ENCODE data around the gene FBXO46. TPM values are rescaled to one million over a fixed set of nuclear protein-coding genes. Genes with fewer than 3 reads are reported as not detected.

Gene FBXO46
- total and polyA plus RNA-seq, 2 of the 4 experiments (the other 2 are of a cell fraction): 3.0 to 6.8 TPM

- no peak overlapping the region for H3K4me2 ChIP-seq (ENCODE audit: low read depth, low read length)
- H2BK20ac ChIP-seq (ENCODE audit: low read depth, low read length): no peak overlapping the region
- H3K79me1 ChIP-seq (ENCODE audit: low read depth in 1 of 2, low read length in 2 of 2): peaks cover 32 to 84% of the 10 kb centered on the region in 2 experiments
- no peak overlapping the region for H3K23ac ChIP-seq (ENCODE audit: low read depth, low read length)
- no peak overlapping the region for H3K9ac ChIP-seq (ENCODE audit: low read depth, low read length)
- H3K4me3 ChIP-seq (ENCODE audit: insufficient read depth, low read depth, low read length): no peak overlapping the region
- H3K36me3 ChIP-seq (ENCODE audit: control insufficient read depth, insufficient read depth, low read length): peaks cover 19% of the 10 kb centered on the region
- H3K4ac ChIP-seq (ENCODE audit: low read depth, low read length): no peak overlapping the region; the same call in 1 of the 2 replicates
- no peak overlapping the region for H3K18ac ChIP-seq (ENCODE audit: low read depth, low read length)
- no peak overlapping the region for H4K8ac ChIP-seq (ENCODE audit: low read depth in 2 of 2, low read length in 2 of 2)
- in situ Hi-C loops (cut with MboI; ENCODE audit: low sequenced_read_pairs) (no loop called here), intact Hi-C loops (cut with micrococcal nuclease) (no loop called here), dilution Hi-C loops (cut with HindIII; ENCODE audit: low sequenced_read_pairs, unreplicated experiment) (no loop called here)
- no peak overlapping the region for H2AK9ac ChIP-seq (replicated peaks; ENCODE audit: low read depth, low read length, poor library complexity)
- no peak for DNase-seq
- H2AK5ac ChIP-seq (ENCODE audit: low read depth, low read length): no peak overlapping the region
- no TSS peak for BruUV-seq (replicated peaks)
- no peaks in the 10 kb centered on the region for H3K9me1 ChIP-seq (ENCODE audit: insufficient read depth, low read length)
- H4K5ac ChIP-seq (ENCODE audit: low read depth, low read length): no peak overlapping the region
- no peak overlapping the region for H2AFZ ChIP-seq (replicated peaks; ENCODE audit: low read length, poor library complexity)
- no peaks in the 10 kb centered on the region for H4K20me1 ChIP-seq (ENCODE audit: insufficient read depth, low read length)
- no peak overlapping the region for H3K27ac ChIP-seq (ENCODE audit: insufficient read depth, low read length)
- TF ChIP-seq ELK1 (IDR thresholded peaks at IDR 0.05; ENCODE audit: borderline replicate concordance, low read depth, low read length) (no peak), MXI1 (IDR thresholded peaks at IDR 0.05; ENCODE audit: borderline replicate concordance, low read depth, low read length) (no peak), FOS (IDR thresholded peaks at IDR 0.05; ENCODE audit: low read depth, low read length) (no peak), RCOR1 (IDR thresholded peaks at IDR 0.05; ENCODE audit: insufficient replicate concordance, low read length) (no peak), BHLHE40 (IDR thresholded peaks at IDR 0.05; ENCODE audit: low read depth, low read length) (no peak), MAFK (IDR thresholded peaks at IDR 0.05; ENCODE audit: low read depth, low read length) (no peak), RAD21 (IDR thresholded peaks at IDR 0.05; ENCODE audit: low read length) (no peak), NFE2L2 (IDR thresholded peaks at IDR 0.05; ENCODE audit: low read depth, low read length) (no peak), CHD1 (IDR thresholded peaks at IDR 0.05; ENCODE audit: low read depth, low read length) (no peak), MAZ (IDR thresholded peaks at IDR 0.05; ENCODE audit: borderline replicate concordance, low read depth, low read length) (no peak), POLR2A (IDR thresholded peaks at IDR 0.05; ENCODE audit: low read depth, low read length) (no peak), CTCF (conservative IDR thresholded peaks at IDR 0.05; ENCODE audit: low read depth, low read length) (no peak)
- H3K27me3 ChIP-seq (ENCODE audit: control insufficient read depth, insufficient read depth, low read length): no peaks in the 10 kb centered on the region
- no peak overlapping the region for H2BK15ac ChIP-seq (ENCODE audit: low read depth, low read length)
- no peak overlapping the region for H2BK5ac ChIP-seq (ENCODE audit: low read depth, low read length, poor library complexity, severe bottlenecking)
- H3K9me3 ChIP-seq (ENCODE audit: control insufficient read depth, insufficient read depth, low read length): no peaks in the 10 kb centered on the region
- no peak overlapping the region for H3K14ac ChIP-seq (replicated peaks; ENCODE audit: low read depth, low read length)
- ChIA-PET POLR2A (ENCODE audit: unreplicated experiment) (interaction anchor here (0.7 kb wide), 1 partner anchor 38 kb away, joined by 3 read pairs; no protein-coding TSS in a partner anchor), CTCF (no interaction called here)
- no peak overlapping the region for H4K91ac ChIP-seq (ENCODE audit: insufficient read depth, low read depth, low read length)
- H3K4me1 ChIP-seq (ENCODE audit: control insufficient read depth, insufficient read depth, low read length): peaks cover 7% of the 10 kb centered on the region
- no peak overlapping the region for H3K56ac ChIP-seq (ENCODE audit: extremely low read depth, insufficient read depth, low read length)
- no peak overlapping the region for H2BK120ac ChIP-seq (ENCODE audit: low read depth, low read length)
- WGBS, 2 experiments (ENCODE audit: extremely low coverage in 2 of 2, insufficient read length in 1 of 2): no CpG with 5 or more reads among the region's 3 CpGs
- ATAC-seq (ENCODE audit: low read depth): no peak
Measured at GRCh38 chr19:45715139-45715538, 15.6 kb downstream of the FBXO46 start.

Data from IMR-90 (cell line).